GM12872 (cell line): Measurements from ENCODE around the gene DZIP1.

ENCODE experiments used
- TF ChIP-seq, protein P1 (sequence below): IDR thresholded peaks from 3 replicates; pipeline ENCODE4 v1.5.1; 2011; ENCODE audit warnings: low read depth, mild to moderate bottlenecking, low read length, moderate library complexity; ENCODE audit not compliant: insufficient read depth

Gene DZIP1

DNA sequence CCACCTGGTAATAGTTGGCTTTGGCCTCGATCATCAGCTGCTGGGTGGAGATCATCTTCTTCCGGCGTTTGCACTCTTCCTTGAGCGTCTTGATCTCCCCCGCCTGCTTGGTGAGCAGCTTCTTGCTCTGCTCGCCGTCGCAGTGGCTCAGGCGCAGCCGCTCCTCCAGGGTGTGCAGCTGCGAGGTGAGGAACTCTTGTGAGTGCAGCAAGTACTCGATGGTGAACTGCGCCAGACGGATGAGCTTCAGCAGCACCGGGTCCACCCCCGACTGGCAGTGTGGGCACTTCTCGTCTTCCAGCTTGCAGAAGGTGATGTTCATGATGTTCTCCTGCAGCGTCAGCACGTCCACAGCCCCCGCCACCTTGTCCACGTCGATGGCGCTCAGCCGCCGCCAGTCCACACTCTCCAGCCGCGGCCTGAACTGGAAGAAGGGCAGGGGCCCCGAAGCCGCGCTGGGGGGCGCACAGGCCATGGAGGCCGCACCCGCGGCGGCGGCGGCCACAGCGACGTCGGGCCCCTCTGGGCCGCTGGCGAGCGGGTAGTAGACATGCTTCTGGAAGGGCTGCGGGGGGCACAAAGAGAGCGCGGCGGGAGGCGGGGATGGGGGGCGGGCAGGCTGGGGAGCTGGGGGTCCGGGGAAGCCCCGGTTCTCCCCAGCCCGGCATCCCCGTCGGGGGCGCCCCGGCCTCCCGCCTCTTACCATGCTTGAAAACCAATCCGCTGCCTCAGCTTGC is 3.0 kb downstream of the DZIP1 start:
- TF ChIP-seq, protein P1, sequence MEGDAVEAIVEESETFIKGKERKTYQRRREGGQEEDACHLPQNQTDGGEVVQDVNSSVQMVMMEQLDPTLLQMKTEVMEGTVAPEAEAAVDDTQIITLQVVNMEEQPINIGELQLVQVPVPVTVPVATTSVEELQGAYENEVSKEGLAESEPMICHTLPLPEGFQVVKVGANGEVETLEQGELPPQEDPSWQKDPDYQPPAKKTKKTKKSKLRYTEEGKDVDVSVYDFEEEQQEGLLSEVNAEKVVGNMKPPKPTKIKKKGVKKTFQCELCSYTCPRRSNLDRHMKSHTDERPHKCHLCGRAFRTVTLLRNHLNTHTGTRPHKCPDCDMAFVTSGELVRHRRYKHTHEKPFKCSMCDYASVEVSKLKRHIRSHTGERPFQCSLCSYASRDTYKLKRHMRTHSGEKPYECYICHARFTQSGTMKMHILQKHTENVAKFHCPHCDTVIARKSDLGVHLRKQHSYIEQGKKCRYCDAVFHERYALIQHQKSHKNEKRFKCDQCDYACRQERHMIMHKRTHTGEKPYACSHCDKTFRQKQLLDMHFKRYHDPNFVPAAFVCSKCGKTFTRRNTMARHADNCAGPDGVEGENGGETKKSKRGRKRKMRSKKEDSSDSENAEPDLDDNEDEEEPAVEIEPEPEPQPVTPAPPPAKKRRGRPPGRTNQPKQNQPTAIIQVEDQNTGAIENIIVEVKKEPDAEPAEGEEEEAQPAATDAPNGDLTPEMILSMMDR = no peak

DNA sequence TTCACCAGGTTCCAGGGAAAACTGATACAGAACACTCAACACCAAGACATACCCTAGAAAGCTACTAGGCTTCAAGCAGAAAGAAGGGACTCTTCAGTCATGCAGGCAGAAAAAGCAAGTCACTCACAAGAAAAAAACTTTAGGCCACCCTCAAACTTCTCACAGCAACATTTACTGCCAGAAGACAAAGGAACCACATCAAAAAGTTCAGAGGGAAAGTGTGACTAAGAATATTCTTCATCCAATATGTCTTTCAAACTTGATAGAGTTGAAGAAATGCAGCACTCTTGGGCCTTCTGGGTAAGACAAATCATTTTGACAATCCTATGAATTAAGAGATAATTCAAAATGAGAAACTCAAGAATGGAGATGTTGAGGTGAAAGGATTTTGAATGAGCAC is 7.7 kb downstream of the DZIP1 start:
- TF ChIP-seq, protein P1 = no peak

DNA sequence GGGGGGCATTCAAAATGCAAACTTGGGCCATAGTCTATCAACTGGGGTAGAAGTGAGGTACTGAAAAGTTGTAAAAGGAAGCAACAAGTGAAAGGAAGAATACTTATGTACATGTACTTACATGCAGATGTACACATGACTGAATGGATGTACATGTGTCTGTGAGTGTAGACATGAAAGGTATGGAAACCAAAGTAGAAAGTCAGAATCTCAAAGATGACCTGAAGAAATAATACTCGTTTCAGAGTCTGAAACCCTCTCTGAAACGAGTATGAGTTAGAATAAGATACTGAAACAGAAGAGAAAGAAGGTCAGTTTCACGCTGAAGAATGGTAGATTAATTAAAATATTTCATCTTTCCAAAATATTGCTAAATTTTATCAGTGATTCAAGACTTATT is 13.9 kb downstream of the DZIP1 start:
- TF ChIP-seq, protein P1 = no peak

DNA sequence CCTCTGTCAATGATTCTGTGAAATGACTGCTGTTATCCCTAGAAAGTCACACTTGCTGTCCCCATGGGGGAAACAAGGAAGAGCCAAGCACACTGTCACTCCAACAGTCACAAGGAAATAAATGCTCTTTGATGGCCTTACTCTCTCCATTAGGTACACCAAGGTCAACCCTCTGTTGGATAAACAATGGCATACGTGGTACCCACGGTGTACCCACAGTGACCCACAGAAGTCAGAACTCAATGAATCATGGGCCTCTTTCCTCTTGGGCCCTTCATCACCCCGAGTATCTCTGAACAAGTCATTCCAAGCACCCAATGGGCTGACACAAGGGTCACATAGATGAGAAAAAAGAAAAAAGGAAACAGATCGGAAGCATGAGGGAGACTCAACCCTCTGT is 15.4 kb downstream of the DZIP1 start:
- TF ChIP-seq, protein P1 = no peak

DNA sequence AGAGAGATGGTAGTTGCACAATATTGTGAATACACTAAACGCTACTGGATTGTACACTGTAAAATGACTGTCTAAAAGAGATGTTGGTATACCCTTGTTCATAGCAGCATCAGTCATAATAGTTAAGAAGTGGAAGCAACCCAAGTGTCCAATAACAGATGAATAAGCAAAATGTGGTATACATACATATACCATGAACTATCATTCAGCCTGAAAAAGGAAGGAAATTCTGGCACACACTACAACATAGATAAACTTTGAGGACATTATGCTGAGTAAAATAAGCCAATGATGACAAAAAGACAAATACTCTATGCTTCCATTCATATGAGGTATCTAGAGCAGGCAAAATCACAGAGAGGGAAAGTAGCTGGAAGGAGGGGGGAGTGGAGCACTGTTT is 16.0 kb downstream of the DZIP1 start:
- TF ChIP-seq, protein P1 = no peak

DNA sequence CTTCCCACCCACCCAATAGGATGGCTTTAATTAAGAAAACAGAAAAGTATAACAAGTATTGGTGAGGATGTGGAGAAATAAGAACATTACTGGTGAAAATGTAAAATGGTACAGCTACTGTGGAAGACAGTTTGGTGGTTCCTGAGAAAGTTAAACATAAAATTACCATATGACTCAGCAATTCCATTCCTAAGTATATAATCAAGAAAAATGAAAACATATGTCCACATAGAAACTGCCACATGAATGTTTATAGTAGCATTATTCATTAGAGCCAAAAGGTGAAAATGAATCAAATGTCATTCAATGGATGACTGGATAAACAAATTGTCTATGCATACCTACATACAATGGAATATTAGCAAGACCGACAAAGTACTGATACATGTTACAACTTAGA is 16.9 kb downstream of the DZIP1 start:
- TF ChIP-seq, protein P1 = no peak

DNA sequence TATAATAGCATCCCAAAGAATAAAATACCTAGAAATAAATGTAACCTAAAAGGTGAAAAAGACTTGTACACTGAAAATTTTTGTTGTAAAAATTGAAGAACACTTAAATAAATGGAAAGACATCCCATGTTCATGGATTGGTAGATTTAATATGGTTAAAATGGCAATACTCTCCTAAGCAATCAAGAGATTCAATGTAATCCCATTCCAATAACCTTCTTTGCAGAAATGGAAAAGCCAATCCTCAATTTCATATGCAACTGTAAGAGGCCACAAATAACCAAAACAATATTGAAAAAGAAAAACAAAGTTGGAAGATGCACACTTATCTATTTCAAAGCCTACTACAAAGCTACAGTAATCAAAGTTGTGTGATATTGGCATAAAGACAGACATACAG is 17.7 kb downstream of the DZIP1 start:
- TF ChIP-seq, protein P1 = no peak

DNA sequence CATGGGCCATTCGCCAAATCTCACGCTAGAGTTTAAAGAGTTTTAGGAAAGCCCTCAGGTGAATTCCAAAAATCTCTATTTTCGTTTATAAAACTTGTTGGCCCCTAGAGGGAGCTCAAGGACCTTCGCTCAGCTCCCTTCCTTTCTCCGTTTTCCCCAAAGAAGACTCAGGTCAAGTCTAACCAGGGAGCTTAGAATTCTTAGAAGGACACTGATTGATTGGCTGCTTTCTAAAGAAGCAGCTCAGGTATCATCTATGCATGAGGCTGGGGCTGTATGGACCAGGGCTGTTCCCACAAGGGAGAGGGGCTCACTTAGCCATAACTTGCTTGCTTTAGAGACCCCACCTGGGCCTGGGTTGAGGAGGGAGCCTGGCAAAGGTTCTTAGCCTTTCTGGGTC is 20.5 kb downstream of the DZIP1 start:
- TF ChIP-seq, protein P1 = peak; percentile 70
